HG02970 (cell line): ENCODE measurements around the gene UBE3D.
"Not testable (repeated sequence)": the region's sequence is repeated elsewhere in the genome, so short reads cannot be mapped to it uniquely, and the experiment has no call there.

ENCODE experiments used
- ATAC-seq: cut with Tn5 transposase; IDR thresholded peaks from one replicate; pipeline ENCODE4 v1.9.1; 2021; ENCODE audit warnings: mild to moderate bottlenecking, moderate library complexity, moderate number of reproducible peaks; ENCODE audit not compliant: unreplicated experiment, low FRiP score

UBE3D gene

DNA sequence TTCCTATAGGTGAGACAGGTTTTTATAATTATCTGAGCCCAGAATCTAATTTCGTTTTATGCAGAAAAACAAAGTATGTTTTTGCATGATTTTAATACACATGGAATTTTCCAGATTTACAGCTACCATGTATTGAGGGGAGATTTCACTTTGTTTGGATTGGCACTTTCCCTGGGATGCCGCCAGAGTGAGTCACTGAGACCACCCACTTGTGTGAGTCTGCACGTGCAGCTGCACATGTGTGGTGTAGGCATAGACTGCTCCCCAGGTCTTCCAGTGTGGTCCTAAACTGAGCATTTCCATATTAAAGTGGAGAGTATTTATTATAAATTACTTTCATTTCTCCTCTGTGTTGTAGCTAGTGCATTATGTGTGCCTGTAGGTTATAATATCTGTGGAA lies 186.8 kb downstream of the UBE3D start:
- no peak for ATAC-seq

DNA sequence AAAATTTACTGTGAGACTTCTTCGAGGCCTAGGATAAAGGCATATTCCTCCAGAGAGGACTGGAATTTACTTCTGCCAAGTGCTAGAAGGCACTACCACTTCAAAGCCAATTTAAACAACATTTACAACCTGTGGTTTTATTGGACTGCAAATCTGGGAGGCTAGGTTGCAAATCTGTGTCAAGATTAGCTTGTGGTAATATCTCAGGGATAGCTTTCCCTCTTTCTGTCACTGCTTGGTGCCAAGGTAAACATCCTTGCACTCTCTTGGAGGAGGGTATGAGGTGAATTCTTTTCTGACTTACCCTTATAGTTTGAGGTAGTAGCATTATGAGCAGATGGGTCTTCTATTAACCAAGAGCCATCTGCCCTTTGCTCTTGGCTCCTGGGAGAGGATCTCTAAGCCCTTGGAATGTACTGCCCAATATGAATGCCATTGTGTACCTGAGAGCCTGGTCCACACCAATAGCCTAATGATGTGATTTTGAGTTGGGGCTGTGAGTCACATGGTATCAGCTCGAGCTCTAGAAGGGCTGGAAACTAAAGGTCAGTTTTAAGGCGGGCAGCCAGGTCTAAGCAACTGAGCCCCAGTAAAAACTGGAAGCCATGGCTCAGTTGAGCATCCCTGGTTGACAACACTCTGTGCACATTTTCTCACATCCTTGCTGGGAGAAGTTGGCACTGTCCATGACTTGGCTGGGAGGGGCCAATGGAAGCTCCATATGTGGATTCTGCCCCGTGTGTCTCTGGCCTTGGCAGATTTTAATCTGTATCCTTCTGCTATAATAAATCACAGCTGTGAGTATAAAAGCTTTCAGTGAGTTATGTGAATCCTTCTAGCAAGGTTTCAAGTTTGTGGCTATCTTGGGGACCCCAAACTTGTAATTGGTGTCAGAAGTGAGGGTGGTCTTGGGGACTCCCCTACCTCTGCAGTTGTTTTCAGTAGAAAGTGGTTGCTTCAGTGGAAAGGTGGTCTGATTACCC lies 188.1 kb downstream of the UBE3D start:
- no peak for ATAC-seq

DNA sequence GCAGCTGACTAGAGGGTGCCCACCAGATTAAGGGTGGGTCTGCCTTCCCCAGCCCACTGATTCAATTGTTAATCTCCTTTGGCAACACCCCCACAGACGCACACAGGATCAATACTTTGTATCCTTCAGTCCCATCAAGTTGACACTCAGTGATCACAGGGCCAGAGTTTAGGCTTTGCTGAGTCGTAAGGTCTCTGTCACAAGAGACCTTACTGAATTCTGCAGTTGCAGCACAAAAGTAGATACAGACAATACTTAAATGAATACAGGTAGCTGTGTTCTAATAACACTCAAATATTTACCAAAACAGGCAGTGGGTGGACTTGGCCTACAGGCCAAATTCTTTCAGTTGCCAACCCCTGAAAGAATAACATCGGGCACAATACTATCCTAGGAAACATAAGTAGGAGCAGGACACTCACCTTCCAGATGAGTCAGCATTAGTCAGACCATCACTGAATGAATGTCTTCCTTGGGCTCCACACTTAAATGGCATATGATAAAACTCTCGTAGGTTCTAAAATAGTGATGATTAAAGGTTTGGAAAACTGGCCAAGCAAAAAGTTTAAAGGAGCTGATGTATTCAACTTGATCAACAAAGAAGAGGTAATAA lies 190.0 kb downstream of the UBE3D start:
- ATAC-seq, result no peak

DNA sequence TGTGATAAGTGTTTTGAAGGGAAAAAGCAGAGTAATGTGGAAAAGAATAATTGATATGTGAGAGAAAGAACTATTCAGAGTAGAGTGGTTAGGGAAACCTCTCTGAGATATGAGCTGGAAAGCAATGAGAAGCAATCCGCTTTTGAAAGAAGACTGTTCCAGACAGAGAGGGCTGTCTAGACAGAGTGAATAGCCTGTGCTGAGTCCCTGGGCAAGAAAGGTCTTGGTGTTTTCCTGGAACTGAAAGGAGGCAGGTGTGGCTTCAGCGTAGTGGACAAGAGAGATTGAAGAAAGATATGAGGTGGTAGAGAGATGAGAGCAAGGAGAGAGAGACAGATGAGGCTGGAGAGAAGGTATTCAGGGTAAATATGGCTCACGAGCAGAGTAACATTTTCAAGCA lies 190.8 kb downstream of the UBE3D start:
- ATAC-seq, result no peak

DNA sequence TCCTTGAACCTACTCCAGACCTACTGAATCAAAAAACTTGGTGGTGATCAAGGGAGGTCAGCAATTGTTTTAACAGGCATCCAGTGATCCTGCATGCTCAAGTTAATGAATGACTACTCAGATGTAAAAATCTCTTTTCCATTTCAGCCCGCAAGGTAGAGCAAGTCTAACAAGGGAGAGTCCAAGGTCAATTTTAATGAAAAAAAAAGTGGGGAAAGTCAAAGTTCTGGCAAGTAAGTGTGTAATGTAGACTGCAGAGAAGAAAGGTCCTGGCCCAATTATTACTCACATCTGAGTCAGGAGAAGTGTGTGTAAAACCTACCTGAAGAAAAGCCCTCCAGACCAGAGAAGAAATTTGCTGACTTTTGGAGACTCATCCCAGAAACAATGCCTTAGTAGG lies 193.5 kb downstream of the UBE3D start:
- no peak for ATAC-seq

DNA sequence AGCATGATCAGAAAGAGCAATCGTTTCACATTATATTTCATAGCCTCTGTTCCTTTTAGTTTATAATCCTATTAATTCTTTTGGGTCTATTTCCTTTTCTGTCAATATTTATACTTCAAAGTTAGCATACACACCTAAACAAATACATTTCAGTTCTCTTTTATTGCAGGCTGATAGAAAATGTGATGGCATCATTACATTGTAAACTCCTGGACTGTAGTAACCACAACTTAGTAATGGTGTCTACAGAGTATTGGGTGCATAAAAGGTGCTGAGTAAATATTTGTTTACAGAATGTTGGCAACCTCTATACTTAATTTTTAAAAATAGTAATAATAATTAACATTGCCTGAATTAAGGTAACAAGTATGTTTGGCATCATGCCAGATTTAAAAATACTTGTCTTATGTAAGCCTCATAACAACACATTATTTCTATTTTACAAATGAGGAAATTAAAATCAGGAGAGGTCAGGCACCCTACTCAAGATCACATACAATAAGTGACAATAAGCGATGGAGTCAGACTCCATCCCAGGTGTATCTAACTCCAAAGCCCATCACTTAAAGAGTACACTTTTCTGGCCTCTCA lies 195.0 kb downstream of the UBE3D start:
- no peak for ATAC-seq

DNA sequence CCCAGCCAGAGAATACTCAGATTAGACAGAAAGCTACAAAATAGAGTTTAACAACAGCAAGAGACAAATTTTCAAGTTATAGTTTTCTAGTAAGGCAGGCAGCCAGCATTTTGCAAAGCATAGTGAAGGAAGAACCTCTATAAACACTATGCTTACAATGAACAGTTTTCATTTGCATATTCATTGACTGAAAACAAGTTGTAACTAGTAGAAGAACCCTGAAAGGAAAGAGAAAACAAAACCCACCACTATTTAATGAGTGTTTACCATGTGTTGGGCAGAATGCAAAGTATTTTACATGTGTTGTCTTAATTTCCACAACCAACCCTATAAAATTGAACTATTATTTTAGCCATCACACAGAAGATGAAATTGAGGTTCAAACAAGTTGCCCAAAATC lies 196.1 kb downstream of the UBE3D start:
- no peak for ATAC-seq

DNA sequence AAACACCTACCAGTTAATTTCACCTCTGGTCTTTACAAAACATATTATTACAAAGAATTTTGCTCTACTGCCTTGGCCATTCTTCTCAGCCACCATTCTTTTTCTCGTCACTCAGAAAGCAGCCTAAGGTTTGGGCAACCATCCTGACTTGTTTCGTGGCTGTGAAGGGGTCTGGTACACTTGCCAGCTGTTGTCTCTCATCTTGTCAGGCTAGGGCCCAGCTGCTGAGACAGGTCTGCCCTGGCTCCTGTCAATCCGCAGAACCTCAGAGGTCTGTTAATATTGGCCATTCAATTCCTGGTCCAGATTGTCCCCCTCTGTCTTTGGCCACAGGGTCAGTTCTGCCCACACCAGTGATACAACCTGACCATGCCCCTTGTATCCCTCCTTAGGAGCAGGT lies 197.7 kb downstream of the UBE3D start:
- ATAC-seq, result no peak

DNA sequence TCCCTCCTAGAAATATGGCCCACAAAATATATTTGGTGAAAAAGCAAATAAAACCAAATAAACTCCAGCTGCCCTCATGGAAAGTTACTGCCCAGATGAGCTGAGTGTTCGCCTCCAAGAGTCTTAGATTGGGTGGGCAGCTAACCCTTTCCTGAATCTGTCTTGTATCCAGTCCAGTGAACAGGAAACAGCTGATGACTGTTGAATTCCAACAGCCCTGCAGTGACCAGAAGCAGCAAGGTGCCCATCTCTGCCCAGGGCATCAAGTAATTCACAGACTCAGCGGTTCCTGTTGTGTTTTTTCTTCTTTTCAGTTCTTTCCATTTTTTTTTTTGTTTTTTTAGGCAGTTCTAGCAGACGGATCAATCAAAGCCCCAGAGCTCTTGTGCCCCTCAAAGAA lies 199.2 kb downstream of the UBE3D start:
- ATAC-seq, result no peak

DNA sequence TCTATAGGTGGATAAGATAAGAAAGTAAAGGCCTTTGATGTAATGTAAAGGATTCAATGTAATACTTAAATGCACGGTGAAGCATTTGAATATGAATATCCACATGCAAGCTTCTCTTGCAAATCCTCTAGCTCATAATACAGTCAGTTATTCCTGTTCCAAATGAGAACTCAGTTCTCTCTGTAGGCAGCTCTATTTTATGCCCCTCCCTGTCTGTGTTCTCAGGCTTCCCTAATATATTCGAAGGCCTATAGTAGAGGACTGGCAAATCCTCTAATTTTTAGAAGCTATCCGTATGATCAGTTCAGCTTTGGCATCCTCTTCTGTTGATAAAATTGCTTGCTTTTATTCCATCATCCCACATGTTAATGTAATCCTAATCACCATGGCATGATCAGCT lies 200.2 kb downstream of the UBE3D start:
- no peak for ATAC-seq

DNA sequence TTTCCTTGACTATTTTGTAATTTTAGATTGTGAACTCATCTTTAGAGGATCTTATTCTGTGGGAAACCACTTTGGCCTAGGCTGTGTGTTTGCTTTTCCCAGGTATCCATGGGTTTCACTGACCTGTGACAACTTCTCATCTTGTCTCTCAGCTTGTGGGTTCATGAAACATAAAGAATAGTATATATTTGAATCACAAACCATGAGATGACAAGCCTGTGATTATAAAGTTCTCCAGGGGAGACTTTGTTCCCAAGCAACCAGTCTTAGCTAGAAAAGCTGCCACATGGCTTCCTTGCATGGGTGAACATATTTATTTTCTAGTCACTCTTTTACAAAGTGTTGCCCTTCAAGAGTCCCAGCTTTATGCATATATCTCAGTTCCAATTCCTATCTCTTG lies 201.9 kb downstream of the UBE3D start:
- no peak for ATAC-seq

DNA sequence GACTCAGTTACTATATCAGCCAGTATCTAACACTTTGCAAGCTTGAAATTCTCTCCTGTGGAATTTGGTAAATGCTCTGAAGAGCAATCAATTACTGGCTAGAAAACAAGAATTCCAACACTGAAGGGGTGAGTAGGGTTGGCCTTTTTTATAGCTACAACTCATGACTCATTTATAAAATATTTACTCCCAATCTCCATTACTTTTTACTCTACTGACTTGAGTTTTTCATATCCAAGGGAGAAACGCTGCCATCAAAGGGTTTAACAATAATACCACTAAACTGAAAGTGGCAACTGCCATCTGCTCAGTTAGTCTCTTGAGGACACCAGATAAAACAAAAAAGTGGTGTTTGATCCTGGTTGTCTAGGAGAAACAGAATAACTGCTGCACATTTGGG lies 203.1 kb downstream of the UBE3D start:
- no peak for ATAC-seq

DNA sequence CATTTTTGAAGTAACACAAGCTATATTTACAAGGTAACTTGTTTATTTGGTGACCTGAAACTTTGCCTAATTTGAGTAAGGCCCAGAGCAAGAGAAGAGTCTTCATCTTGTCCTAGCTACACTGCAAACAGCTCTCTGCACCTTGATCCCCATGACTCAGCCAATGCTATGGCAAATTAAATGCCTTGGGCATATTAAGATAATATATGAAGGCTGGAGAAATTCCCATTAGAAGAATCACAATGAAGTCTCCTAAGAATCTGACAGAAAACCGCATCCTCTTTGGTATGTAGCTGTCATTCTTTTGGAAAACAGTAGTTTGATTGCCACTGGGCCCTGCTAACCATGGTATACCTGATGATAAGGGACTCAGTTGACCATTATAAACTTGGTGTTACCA lies 204.5 kb downstream of the UBE3D start:
- ATAC-seq, result no peak

DNA sequence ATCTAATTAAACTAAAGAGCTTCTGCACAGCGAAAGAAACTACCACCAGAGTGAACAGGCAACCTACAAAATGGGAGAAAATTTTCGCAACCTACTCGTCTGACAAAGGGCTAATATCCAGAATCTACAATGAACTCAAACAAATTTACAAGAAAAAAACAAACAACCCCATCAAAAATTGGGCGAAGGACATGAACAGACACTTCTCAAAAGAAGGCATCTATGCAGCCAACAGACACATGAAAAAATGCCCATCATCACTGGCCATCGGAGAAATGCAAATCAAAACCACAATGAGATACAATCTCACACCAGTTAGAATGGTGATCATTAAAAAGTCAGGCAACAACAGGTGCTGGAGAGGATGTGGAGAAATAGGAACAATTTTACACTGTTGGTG lies 209.6 kb downstream of the UBE3D start:
- ATAC-seq, result not testable (repeated sequence)

DNA sequence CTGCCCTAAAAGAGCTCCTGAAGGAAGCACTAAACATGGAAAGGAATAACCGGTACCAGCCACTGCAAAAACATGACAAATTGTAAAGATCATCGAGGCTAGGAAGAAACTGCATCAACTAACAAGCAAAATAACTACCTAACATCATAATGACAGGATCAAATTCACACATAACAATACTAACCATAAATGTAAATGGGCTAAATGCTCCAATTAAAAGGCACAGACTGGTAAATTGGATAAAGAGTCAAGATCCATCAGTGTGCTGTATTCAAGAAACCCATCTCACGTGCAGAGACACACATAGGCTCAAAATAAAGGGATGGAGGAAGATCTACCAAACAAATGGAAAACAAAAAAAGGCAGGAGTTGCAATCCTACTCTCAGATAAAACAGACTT lies 212.7 kb downstream of the UBE3D start:
- ATAC-seq, result not testable (repeated sequence)

DNA sequence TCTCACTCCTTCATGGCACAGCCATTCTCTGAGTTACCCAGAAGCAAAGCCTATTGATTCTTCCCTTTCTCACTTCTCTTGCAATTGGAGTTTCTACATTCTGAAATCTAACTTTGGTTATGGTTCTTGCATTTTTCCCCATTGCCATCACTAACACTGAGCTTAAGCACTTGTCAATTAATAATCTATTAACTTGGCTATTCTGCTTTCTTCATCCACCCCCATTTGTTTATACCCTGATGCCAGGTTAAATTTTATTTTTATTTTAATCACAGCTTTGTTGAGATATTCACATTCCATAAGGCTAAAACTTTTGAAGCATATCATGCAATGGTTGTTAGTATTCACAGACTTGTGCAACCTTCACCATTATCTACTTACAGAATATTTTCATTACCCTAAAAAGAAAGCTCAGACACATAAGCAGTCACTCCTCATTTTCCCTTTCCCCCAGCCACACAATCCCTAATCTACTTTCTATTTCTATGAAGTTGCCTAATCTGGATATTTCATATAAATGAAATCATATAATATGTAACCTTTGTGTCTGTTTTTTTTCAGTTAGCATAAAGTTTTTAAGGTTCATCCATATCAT lies 222.3 kb downstream of the UBE3D start:
- ATAC-seq, result no peak

DNA sequence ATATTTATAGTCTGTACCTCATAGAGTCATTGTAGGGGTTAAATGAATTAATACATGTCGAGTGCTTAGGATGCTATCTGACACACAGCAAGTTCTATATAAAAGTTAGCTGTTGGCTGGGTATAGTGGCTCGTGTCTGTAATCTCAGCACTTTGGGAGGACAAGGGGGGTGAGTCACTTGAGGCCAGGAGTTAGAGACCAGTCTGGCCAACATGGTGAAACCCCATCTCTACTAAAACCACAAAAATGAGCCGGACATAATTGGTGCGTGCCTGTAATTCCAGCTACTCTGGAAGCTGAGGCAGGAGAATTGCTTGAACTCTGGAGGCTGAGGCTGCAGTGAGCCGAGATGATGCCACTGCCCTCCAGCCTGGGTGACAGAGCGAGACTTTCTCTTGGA lies 222.9 kb downstream of the UBE3D start:
- ATAC-seq, result no peak
